ENCODE results near the gene PDE8B. TPM values are rescaled to one million over a fixed set of nuclear protein-coding genes. Genes with fewer than 3 reads are reported as not detected.

Gene PDE8B, protein sequence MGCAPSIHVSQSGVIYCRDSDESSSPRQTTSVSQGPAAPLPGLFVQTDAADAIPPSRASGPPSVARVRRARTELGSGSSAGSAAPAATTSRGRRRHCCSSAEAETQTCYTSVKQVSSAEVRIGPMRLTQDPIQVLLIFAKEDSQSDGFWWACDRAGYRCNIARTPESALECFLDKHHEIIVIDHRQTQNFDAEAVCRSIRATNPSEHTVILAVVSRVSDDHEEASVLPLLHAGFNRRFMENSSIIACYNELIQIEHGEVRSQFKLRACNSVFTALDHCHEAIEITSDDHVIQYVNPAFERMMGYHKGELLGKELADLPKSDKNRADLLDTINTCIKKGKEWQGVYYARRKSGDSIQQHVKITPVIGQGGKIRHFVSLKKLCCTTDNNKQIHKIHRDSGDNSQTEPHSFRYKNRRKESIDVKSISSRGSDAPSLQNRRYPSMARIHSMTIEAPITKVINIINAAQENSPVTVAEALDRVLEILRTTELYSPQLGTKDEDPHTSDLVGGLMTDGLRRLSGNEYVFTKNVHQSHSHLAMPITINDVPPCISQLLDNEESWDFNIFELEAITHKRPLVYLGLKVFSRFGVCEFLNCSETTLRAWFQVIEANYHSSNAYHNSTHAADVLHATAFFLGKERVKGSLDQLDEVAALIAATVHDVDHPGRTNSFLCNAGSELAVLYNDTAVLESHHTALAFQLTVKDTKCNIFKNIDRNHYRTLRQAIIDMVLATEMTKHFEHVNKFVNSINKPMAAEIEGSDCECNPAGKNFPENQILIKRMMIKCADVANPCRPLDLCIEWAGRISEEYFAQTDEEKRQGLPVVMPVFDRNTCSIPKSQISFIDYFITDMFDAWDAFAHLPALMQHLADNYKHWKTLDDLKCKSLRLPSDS
- total RNA-seq (2021; ENCODE audit: unreplicated experiment) (0.17 TPM), Bru-seq, nascent RNA (percentile 25 among the genes with signal in this experiment), BruChase-seq, experiment 1, labeled RNA remaining after a 6-hour chase (percentile 38 among the genes with signal in this experiment), BruChase-seq, experiment 2, labeled RNA remaining after a 2-hour chase (percentile 33 among the genes with signal in this experiment)
- 0.36 and 0.57 TPM in 2 replicates for polyA plus RNA-seq (2012)
- long read RNA-seq, partial matches to known transcripts: 0 of 1 reads
- long read RNA-seq, other reads (novel, unspliced or antisense): 1 of 1 reads

- Histone ChIP-seq H3K4me2 (ENCODE audit: low read length) (no peak within 1 kb of the TSS), H3K9me3 (ENCODE audit: control insufficient read depth in 1 of 2, insufficient read depth in 1 of 2, low read depth in 1 of 2, low read length in 2 of 2) (no peaks in the 10 kb centered on the region), H3K4me3 (replicated peaks in 1 of 2; ENCODE audit: low read depth in 1 of 2, low read length in 2 of 2) (no peak within 1 kb of the TSS), H3K9ac (ENCODE audit: low read length) (no peak within 1 kb of the TSS), H4K20me1 (ENCODE audit: insufficient read depth) (no peaks in the 10 kb centered on the region), H3K27ac (ENCODE audit: low read depth, low read length) (no peak within 1 kb of the TSS), H3K9me2 (ENCODE audit: insufficient read depth) (no peaks in the 10 kb centered on the region), H3K27me3 (ENCODE audit: insufficient read depth, low read length) (no peaks in the 10 kb centered on the region), H3K36me3 (ENCODE audit: control insufficient read depth in 1 of 2, insufficient read depth in 2 of 2, low read length in 2 of 2) (no peaks in the 10 kb centered on the region), H2AFZ (ENCODE audit: low read depth, low read length, poor library complexity, severe bottlenecking) (no peak within 1 kb of the TSS), H3K4me1 (ENCODE audit: control insufficient read depth in 1 of 2, insufficient read depth in 2 of 2, low read length in 2 of 2) (no peaks in the 10 kb centered on the region), H3K79me2 (ENCODE audit: insufficient read depth, low read length) (no peaks in the 10 kb centered on the region)
- BruUV-seq (replicated peaks): no TSS peak
- ChIA-PET CTCF (no interaction called here), POLR2A (no interaction called here), RAD21 (ENCODE audit: low non-redundant PET in 1 of 2, low total read pairs in 2 of 2, uncharacterized antibody in 2 of 2, unreplicated experiment in 2 of 2) (no interaction called here)
- ATAC-seq (no peak), DNase-seq (ENCODE audit: low read depth, low spot score) (no peak)
- intact Hi-C loops (cut with micrococcal nuclease): no loop called here
- TF ChIP-seq EZH2phosphoT487 (IDR thresholded peaks at IDR 0.05; ENCODE audit: borderline replicate concordance) (no peak), CTCF (IDR thresholded peaks at IDR 0.05 in 2 of 3, conservative IDR thresholded peaks at IDR 0.05 in 1 of 3; ENCODE audit: borderline replicate concordance in 1 of 3, insufficient read depth in 1 of 3, low read depth in 2 of 3, low read length in 2 of 3) (no peak), YY1 (IDR thresholded peaks at IDR 0.05; ENCODE audit: extremely low read depth, insufficient replicate concordance, low read depth, low read length) (no peak), SIN3A (IDR thresholded peaks at IDR 0.05; ENCODE audit: low read depth) (no peak), FOSL1 (IDR thresholded peaks at IDR 0.05; ENCODE audit: low read depth) (no peak), EZH2 (IDR thresholded peaks at IDR 0.05) (no peak), MAX (IDR thresholded peaks at IDR 0.05) (no peak), TCF7L2 (IDR thresholded peaks at IDR 0.05; ENCODE audit: borderline replicate concordance, extremely low read depth, insufficient read depth, insufficient read length) (no peak), EGR1 (IDR thresholded peaks at IDR 0.05; ENCODE audit: low read depth) (no peak), SP1 (IDR thresholded peaks at IDR 0.05; ENCODE audit: low read depth) (no peak)
- TF ChIP-seq, protein P1, sequence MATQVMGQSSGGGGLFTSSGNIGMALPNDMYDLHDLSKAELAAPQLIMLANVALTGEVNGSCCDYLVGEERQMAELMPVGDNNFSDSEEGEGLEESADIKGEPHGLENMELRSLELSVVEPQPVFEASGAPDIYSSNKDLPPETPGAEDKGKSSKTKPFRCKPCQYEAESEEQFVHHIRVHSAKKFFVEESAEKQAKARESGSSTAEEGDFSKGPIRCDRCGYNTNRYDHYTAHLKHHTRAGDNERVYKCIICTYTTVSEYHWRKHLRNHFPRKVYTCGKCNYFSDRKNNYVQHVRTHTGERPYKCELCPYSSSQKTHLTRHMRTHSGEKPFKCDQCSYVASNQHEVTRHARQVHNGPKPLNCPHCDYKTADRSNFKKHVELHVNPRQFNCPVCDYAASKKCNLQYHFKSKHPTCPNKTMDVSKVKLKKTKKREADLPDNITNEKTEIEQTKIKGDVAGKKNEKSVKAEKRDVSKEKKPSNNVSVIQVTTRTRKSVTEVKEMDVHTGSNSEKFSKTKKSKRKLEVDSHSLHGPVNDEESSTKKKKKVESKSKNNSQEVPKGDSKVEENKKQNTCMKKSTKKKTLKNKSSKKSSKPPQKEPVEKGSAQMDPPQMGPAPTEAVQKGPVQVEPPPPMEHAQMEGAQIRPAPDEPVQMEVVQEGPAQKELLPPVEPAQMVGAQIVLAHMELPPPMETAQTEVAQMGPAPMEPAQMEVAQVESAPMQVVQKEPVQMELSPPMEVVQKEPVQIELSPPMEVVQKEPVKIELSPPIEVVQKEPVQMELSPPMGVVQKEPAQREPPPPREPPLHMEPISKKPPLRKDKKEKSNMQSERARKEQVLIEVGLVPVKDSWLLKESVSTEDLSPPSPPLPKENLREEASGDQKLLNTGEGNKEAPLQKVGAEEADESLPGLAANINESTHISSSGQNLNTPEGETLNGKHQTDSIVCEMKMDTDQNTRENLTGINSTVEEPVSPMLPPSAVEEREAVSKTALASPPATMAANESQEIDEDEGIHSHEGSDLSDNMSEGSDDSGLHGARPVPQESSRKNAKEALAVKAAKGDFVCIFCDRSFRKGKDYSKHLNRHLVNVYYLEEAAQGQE (IDR thresholded peaks at IDR 0.05; ENCODE audit: low read depth): no peak
- TF ChIP-seq, protein P2, sequence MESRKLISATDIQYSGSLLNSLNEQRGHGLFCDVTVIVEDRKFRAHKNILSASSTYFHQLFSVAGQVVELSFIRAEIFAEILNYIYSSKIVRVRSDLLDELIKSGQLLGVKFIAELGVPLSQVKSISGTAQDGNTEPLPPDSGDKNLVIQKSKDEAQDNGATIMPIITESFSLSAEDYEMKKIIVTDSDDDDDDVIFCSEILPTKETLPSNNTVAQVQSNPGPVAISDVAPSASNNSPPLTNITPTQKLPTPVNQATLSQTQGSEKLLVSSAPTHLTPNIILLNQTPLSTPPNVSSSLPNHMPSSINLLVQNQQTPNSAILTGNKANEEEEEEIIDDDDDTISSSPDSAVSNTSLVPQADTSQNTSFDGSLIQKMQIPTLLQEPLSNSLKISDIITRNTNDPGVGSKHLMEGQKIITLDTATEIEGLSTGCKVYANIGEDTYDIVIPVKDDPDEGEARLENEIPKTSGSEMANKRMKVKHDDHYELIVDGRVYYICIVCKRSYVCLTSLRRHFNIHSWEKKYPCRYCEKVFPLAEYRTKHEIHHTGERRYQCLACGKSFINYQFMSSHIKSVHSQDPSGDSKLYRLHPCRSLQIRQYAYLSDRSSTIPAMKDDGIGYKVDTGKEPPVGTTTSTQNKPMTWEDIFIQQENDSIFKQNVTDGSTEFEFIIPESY (IDR thresholded peaks at IDR 0.05; ENCODE audit: extremely low read depth, insufficient replicate concordance, low read length): no peak
Observed at GRCh38 chr5:77210091-77210963, at the start of gene PDE8B. TSS of gene PDE8B (plus strand) at chr5:77210680. CDS start at chr5:77210926, 246 bp downstream.

All from HCT116 (cell line).